Mucosa of rectum (tissue), 2 donors: ENCODE measurements around the gene SSTR3.
A peak's percentile ranks its signal among the peaks of the same experiment; 100 is the strongest.
"Not testable (repeated sequence)": the region's sequence is repeated elsewhere in the genome, so short reads cannot be mapped to it uniquely, and the experiment has no call there.

ENCODE experiments used
- H3K27ac ChIP-seq, 2 donors: one replicate each; pipeline ENCODE4 v1.7.0; 2013; ENCODE audit warnings: inconsistent platforms in 2 of 2, low read depth in 2 of 2, low read length in 2 of 2
- H3K27me3 ChIP-seq, 2 donors: one replicate each; pipeline ENCODE4 v1.7.0; 2013; ENCODE audit warnings: low read length in 2 of 2; ENCODE audit not compliant: control insufficient read depth in 2 of 2, insufficient read depth in 2 of 2
- H3K36me3 ChIP-seq, 2 donors: one replicate each; pipeline ENCODE4 v1.7.0; 2013; ENCODE audit warnings: low read length in 2 of 2; ENCODE audit not compliant: control insufficient read depth in 2 of 2, insufficient read depth in 2 of 2
- H3K4me1 ChIP-seq, 2 donors: one replicate each; pipeline ENCODE4 v1.7.0; 2013; ENCODE audit warnings: low read length in 2 of 2, mild to moderate bottlenecking in 1 of 2; ENCODE audit not compliant: control insufficient read depth in 2 of 2, insufficient read depth in 2 of 2
- H3K4me3 ChIP-seq, 2 donors: one replicate each; pipeline ENCODE4 v1.7.0; 2013; ENCODE audit warnings: low read length in 2 of 2
- H3K9ac ChIP-seq, 2 donors: one replicate each; pipeline ENCODE4 v1.7.0; 2013; ENCODE audit warnings: low read length in 2 of 2, low read depth in 1 of 2, mild to moderate bottlenecking in 1 of 2
- H3K9me3 ChIP-seq, 2 donors: one replicate each; pipeline ENCODE4 v1.7.0; 2013; ENCODE audit warnings: low read length in 2 of 2; ENCODE audit not compliant: control insufficient read depth in 2 of 2
- donor health status: healthy.
- donor health status: Normal muscosa, but diverticular disease.

Gene SSTR3

DNA sequence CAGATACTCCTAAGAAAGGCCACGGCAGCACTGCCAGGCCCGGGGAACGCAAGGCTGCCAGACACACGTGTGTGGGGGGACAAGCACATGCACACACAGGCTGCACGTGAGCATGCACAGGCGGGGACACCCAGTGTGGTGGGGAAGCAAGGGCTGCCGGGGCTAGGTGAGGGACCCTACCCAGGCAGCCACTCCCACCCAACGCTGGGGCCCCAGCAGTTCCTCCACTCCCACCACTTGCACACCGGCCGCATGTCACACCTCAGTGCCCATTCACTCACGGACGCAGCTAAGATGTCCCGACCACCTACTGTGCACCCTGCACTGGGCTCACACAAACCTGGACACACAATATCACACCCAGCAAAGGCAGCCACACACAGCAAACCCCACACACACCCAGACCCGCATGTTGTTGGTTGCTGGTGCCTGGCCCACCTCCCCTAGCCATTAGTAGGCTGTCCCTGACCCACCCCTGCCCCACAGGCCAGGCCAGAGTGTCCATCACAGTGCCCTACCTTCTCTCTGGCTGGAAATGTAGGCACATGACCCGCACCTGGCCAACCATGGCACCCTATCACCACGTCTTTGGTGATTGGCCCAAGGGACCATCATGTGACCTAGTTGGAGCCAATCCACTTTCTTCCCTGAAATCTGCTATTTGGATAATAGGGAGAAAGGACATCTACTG lies 8.8 kb downstream of the SSTR3 start:
- Histone ChIP-seq H3K9ac (no peak overlapping the region), H3K4me3 (no peak overlapping the region), H3K27me3 (no peaks in the 10 kb centered on the region), H3K27ac (no peak overlapping the region), H3K36me3 (no peaks in the 10 kb centered on the region), H3K4me1 (peaks cover 7 to 10% of the 10 kb centered on the region in 2 donors), H3K9me3 (no peaks in the 10 kb centered on the region)

GRCh38 chr22:37202716-37203115 lies 9.6 kb downstream of the SSTR3 start:
- no peaks in the 10 kb centered on the region for H3K27me3 ChIP-seq
- no peak overlapping the region for H3K27ac ChIP-seq
- no peaks in the 10 kb centered on the region for H3K36me3 ChIP-seq
- H3K9me3 ChIP-seq: no peaks in the 10 kb centered on the region
- H3K9ac ChIP-seq: no peak overlapping the region
- peaks cover 14 to 17% of the 10 kb centered on the region in 2 donors for H3K4me1 ChIP-seq
- H3K4me3 ChIP-seq: no peak overlapping the region

DNA sequence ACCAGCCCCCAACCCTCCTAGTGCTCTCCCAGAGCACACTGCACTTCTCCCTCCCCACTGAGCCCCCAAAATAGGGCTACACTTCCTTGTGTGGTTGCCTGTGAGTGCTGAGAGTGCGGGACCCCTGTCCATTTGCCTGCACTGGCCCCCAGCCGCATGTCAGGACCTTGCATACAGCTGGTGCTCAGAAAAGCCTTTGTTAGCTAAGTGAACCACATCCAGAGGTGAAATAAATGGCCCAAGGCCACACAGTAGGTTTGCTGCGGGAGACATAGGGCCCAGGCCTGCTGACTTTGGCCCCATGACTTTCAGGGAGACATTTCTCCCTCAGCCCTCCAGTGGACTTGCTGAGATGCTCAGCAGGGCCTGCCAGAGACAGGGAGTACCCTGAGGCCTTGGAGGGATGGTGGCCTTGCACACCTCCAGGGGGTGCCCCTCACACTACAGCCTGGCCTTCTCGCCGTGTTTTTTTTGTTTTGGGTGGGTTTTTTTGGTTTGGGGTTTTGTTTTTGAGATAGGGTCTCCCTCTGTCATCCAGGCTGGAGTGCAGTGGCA lies 10.2 kb downstream of the SSTR3 start:
- Histone ChIP-seq H3K27me3 (no peaks in the 10 kb centered on the region), H3K27ac (no peak overlapping the region), H3K36me3 (no peaks in the 10 kb centered on the region), H3K4me3 (no peak overlapping the region), H3K9ac (no peak overlapping the region), H3K9me3 (no peaks in the 10 kb centered on the region), H3K4me1 (peaks cover 20 to 24% of the 10 kb centered on the region in 2 donors)

GRCh38 chr22:37201443-37201820 lies 10.8 kb downstream of the SSTR3 start:
- H3K4me1 ChIP-seq: peaks cover 26 to 30% of the 10 kb centered on the region in 2 donors
- not testable (repeated sequence) for H3K9ac ChIP-seq, H3K27ac ChIP-seq, H3K27me3 ChIP-seq, H3K4me3 ChIP-seq, H3K9me3 ChIP-seq, H3K36me3 ChIP-seq

- peak overlapping the region; percentile 76 to 95 for H3K9ac ChIP-seq
- peaks cover 35 to 37% of the 10 kb centered on the region in 2 donors for H3K4me1 ChIP-seq
- peak overlapping the region; percentile 77 to 90 for H3K4me3 ChIP-seq
- no peaks in the 10 kb centered on the region for H3K9me3 ChIP-seq
- peak overlapping the region; percentile 61 to 62 for H3K27ac ChIP-seq
- H3K36me3 ChIP-seq: no peaks in the 10 kb centered on the region
- H3K27me3 ChIP-seq: no peaks in the 10 kb centered on the region
Measured at GRCh38 chr22:37199760-37200108, 12.5 kb downstream of the SSTR3 start.

- peaks cover 35 to 37% of the 10 kb centered on the region in 2 donors for H3K4me1 ChIP-seq
- no peaks in the 10 kb centered on the region for H3K36me3 ChIP-seq
- no peaks in the 10 kb centered on the region for H3K27me3 ChIP-seq
- H3K9me3 ChIP-seq: no peaks in the 10 kb centered on the region
- peak overlapping the region; percentile 95 to 98 for H3K9ac ChIP-seq
- H3K4me3 ChIP-seq: peak overlapping the region; percentile 77 to 90
- peak overlapping the region; percentile 88 to 95 for H3K27ac ChIP-seq
Measured at GRCh38 chr22:37199103-37199759, 13.0 kb downstream of the SSTR3 start.

DNA sequence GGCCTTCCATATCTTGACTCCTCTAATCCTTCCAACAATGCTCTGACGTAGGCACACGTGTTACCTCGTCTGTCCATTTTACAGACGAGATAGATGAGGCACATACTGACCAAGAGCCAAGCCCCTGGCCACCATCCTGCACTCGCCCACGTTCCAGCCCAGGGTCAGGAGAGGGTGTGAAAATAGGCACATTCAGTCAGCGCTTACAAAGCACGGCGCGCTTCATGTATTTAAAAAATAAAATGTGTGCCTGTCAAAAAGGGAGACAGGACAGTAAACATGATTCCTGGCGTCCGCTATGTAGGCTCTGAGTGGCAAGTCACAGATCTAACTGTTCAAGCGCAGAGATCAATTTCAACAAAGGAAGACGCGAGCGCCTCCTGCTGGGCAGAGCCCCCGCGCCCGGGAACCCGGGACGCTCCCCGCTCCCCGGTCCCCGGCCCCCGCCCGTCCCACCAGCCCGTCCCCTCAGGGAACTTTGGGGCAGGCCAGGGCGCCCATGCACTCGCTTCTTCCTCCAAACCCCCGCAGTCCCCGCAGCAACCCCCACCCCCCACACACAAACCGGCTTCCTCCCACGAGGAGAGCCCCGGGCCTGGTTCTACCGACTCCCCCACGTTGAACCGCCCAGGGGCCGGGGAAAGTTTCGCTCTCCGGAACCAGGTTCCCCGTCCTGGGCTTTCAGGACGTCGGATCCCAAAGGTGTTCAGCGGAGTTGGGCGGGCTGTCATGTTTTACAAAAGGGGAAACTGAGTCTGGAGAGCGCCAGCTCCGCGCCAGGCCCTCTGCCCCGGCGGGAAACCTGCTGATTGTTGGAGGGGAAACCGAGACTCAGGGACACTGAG lies 13.8 kb downstream of the SSTR3 start:
- Histone ChIP-seq H3K4me3 (peak overlapping the region; percentile 77 to 90), H3K27ac (peak overlapping the region; percentile 88 to 95), H3K4me1 (peaks cover 40 to 41% of the 10 kb centered on the region in 2 donors), H3K27me3 (no peaks in the 10 kb centered on the region), H3K36me3 (no peaks in the 10 kb centered on the region), H3K9ac (peak overlapping the region; percentile 95 to 98), H3K9me3 (no peaks in the 10 kb centered on the region)

- H3K27ac ChIP-seq: peak overlapping the region; percentile 88 to 95
- H3K4me1 ChIP-seq: peaks cover 44 to 49% of the 10 kb centered on the region in 2 donors
- no peaks in the 10 kb centered on the region for H3K36me3 ChIP-seq
- H3K27me3 ChIP-seq: no peaks in the 10 kb centered on the region
- H3K9me3 ChIP-seq: no peaks in the 10 kb centered on the region
- H3K9ac ChIP-seq: peak overlapping the region; percentile 56 to 95
- H3K4me3 ChIP-seq: peak overlapping the region; percentile 66 to 77
Measured at GRCh38 chr22:37197451-37198257, 14.6 kb downstream of the SSTR3 start.

DNA sequence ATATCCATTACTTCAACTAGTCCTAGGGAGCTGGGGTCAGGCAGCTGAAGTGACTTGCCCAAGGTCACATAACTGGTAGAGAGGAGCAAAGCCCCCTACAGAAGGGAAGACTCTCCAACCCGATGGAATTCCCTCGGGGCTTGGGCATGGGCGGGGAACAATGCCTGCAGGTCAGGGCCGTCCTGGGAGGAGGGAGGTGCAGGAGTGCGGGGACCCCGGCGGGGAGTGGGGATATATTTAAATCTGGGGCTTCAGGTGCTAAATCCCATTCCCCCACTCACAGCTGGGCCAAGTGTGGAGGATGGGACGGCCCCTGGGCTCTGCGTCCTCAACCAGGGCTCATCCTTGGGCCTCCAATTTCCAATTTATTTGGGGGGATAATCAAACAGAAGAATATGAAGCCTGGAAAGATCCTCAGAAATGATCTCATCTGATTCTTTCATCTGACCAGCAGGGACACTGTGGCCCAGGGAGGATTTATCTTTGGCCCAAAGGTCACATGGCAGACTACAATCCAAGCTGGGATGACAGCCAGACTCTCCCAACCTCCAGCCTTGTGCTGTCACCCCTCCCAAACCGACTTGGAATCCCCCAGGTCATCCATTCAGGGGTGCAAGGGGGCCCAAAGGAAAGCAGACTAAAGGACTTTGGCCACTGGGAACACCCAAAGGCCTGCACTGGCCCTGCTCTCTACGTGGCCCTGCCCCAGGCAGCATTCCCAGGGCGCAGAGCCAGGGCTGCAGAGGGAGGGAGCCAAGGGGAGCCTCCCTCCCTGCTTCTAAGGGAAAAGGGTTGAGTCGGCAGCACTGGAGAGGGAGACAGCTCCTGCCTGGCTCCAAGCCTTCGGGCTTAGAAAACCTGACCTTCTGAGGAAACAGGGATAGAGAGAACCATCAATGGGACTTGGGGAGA lies 15.5 kb downstream of the SSTR3 start:
- H3K9ac ChIP-seq: peak overlapping the region; percentile 38 to 95
- H3K4me1 ChIP-seq: peaks cover 48 to 55% of the 10 kb centered on the region in 2 donors
- no peaks in the 10 kb centered on the region for H3K9me3 ChIP-seq
- H3K4me3 ChIP-seq: peak overlapping the region; percentile 22 to 66
- no peaks in the 10 kb centered on the region for H3K36me3 ChIP-seq
- peak overlapping the region; percentile 88 to 95 for H3K27ac ChIP-seq
- no peaks in the 10 kb centered on the region for H3K27me3 ChIP-seq
